ENCODE data around the gene NACA.

- no peak for TF ChIP-seq CTCF (IDR thresholded peaks at IDR 0.05; ENCODE audit: low read depth, low read length)
- no peak for TF ChIP-seq EZH2phosphoT487 (IDR thresholded peaks at IDR 0.05; ENCODE audit: low read depth)
Observed at GRCh38 chr12:56694161-56694560, 30.9 kb downstream of the NACA start.

Measured in OCI-LY3 (cell line).